Stimulated activated CD4-positive, alpha-beta T cell treated with anti-CD3 and anti-CD28 coated beads, Interleukin-4, amount 100 ng/mL, for 1 hour (primary cell): ENCODE results near the gene SLCO1B1.
"Not testable (repeated sequence)": the region's sequence is repeated elsewhere in the genome, so short reads cannot be mapped to it uniquely, and the experiment has no call there.

Experiments used
- DNase-seq: peaks from one replicate; pipeline ENCODE4 v3.0.0-alpha.2; 2020

SLCO1B1 gene, protein sequence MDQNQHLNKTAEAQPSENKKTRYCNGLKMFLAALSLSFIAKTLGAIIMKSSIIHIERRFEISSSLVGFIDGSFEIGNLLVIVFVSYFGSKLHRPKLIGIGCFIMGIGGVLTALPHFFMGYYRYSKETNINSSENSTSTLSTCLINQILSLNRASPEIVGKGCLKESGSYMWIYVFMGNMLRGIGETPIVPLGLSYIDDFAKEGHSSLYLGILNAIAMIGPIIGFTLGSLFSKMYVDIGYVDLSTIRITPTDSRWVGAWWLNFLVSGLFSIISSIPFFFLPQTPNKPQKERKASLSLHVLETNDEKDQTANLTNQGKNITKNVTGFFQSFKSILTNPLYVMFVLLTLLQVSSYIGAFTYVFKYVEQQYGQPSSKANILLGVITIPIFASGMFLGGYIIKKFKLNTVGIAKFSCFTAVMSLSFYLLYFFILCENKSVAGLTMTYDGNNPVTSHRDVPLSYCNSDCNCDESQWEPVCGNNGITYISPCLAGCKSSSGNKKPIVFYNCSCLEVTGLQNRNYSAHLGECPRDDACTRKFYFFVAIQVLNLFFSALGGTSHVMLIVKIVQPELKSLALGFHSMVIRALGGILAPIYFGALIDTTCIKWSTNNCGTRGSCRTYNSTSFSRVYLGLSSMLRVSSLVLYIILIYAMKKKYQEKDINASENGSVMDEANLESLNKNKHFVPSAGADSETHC

GRCh38 chr12:21130998-21131397 lies at the start of gene SLCO1B1:
Gene SLCO1B1, plus strand, starts transcription at chr12:21131194. Its CDS starts 10,381 bp downstream, at chr12:21141575.
- DNase-seq, result no peak

DNA sequence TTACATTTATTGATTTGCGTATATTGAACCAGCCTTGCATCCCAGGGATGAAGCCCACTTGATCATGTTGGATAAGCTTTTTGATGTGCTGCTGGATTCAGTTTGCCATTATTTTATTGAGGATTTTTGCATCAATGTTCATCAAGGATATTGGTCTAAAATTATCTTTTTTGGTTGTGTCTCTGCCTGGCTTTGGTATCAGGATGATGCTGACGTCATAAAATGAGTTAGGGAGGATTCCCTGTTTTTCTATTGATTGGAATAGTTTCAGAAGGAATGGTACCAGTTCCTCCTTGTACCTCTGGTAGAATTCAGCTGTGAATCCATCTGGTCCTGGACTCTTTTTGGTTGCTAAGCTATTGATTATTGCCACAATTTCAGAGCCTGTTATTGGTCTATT lies 46.2 kb upstream of the SLCO1B1 start:
- DNase-seq, result not testable (repeated sequence)

DNA sequence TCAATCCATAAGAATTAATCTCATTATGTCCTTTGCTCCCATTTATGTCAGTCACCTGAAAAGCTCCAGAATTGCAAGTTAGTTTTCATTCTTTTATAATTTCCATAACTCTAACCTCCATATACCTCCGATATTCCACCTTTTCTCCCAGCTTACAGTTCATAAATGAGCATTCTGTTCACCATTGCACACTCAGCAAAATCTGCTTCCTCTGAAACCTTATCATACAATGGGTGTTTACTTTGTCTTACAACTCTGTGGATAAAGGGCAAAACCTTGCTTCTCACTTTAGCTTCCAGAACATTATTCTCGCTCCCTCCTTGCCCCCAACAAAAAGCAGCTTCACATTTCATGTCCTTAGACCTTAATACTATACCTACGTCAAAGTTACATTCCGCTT lies 19.3 kb upstream of the SLCO1B1 start:
- DNase-seq, result no peak

DNA sequence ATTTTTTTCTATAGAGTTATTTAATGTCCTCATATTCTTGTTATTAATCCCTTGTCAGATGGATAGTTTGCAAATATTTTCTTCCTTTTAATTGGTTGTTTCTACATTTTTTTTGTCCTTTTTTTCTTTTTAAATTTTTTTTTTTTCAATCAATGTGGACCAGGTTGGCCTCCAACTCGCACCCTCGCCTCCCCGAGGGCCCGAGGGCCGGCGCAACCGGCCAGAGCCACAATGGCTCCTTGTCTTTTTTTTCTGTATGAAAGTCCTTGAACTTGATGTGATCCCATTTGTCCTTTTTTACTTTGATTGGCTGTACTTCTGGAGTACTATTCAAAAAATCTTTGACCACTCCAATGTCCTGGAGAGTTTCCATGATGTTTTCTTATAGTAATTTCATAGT lies 17.7 kb upstream of the SLCO1B1 start:
- no peak for DNase-seq

DNA sequence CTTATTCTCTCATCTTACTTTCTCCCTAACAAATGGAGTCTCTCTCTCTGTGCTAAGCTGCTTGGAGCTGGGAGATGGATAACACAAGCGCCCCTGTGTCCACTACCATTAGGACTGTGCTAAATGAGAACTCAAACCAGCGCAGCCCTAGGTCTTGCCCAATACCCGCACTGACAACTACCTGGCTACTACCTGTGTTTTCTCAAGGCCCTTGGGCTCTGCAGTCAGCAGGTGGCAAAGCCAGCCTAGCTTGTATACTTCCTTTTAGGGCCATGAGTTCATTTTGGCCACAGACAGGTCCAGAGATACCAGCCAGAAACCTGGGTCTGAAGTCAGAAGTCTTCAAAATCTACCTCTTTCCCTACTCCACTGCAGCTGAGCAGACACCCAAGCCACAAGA lies 13.0 kb upstream of the SLCO1B1 start:
- DNase-seq, result no peak

- DNase-seq, result no peak
These were observed 12.2 kb upstream of the SLCO1B1 start for GRCh38 chr12:21118760-21119159.

GRCh38 chr12:21129351-21129750 lies 1.6 kb upstream of the SLCO1B1 start:
- no peak for DNase-seq

- DNase-seq, result no peak
These were observed 1.1 kb upstream of the SLCO1B1 start for GRCh38 chr12:21129906-21130305.

DNA sequence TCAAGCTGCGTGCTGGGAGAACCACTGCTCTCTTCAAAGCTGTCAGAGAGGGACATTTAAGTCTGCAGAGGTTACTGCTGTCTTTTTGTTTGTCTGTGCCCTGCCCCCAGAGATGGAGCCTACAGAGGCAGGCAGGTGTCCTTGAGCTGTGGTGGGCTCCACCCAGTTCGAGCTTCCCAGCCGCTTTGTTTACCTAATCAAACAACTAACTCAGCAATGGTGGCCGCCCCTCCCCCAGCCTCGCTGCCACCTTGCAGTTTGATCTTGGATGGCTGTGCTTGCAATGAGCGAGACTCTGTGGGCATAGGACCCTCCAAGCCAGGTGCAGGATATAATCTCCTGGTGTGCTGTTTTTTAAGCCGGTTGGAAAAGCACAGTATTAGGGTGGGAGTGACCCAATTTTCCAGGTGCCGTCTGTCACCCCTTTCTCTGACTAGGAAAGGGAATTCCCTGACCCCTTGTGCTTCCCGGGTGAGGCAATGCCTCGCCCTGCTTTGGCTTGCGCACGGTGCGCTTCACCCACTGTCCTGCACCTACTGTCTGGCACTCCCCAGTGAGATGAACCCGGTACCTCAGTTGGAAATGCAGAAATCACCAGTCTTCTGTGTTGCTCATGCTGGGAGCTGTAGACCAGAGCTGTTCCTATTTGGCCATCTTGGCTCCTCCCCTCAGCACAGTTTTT lies 6.5 kb downstream of the SLCO1B1 start:
- DNase-seq, result not testable (repeated sequence)

- no peak for DNase-seq
These were observed 7.0 kb downstream of the SLCO1B1 start for GRCh38 chr12:21138016-21138415.

DNA sequence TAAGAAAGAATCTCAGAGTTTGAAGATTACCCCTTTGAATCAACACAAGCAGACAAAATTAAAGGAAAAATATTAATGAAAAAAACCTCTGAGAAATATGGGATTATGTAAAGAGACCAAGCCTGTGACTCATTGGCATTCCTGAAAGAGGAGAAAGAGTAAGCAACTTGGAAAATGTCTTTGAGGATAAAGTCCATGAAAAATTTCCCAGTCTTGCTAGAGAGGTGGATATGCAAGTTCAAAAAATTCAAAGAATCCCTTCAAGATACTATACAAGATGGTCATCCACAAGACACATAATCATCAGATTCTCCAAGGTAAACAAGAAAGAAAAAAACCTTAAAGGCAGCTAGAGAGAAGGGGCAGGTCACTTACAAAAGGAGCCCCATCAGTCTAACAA lies 13.3 kb downstream of the SLCO1B1 start:
- DNase-seq, result no peak

- DNase-seq, result not testable (repeated sequence)
These were observed 18.9 kb downstream of the SLCO1B1 start for GRCh38 chr12:21149861-21150260.

- DNase-seq, result no peak
These were observed 20.2 kb downstream of the SLCO1B1 start for GRCh38 chr12:21151184-21151583.

- DNase-seq, result no peak
These were observed 24.7 kb downstream of the SLCO1B1 start for GRCh38 chr12:21155522-21156351.

- no peak for DNase-seq
These were observed 34.1 kb downstream of the SLCO1B1 start for GRCh38 chr12:21165048-21165447.

- no peak for DNase-seq
These were observed 39.0 kb downstream of the SLCO1B1 start for GRCh38 chr12:21169878-21170472.

GRCh38 chr12:21172079-21172478 lies 41.1 kb downstream of the SLCO1B1 start:
- no peak for DNase-seq

- DNase-seq, result no peak
These were observed 52.8 kb downstream of the SLCO1B1 start for GRCh38 chr12:21183721-21184275.

DNA sequence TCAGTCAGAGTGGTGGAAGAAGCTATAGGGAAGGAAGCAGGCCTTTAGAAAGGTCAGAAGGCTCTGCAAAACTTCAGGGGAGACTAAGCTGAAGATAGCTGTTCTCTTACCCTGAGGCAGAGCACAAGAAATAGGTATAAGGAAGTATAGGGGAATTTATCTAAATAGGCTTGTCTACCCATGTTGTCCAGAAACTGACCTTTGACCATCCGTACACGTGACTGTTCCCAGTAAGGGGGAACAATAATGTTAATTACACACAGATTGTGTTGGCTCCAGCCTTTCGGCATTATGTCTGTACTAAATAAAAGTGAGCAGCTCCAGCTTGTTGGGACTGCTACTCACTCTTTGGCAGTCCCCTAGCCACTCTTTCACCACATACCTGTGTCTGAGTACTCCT lies 59.0 kb downstream of the SLCO1B1 start:
- no peak for DNase-seq

DNA sequence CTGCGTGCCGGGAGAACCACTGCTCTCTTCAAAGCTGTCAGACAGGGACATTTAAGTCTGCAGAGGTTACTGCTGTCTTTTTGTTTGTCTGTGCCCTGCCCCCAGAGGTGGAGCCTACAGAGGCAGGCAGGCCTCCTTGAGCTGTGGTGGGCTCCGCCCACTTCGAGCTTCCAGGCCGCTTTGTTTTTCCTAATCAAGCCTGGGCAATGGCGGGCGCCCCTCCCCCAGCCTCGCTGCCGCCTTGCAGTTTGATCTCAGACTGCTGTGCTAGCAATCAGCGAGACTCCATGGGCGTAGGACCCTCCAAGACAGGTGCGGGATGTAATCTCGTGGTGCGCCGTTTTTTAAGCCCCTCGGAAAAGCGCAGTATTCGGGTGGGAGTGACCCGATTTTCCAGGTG lies 83.4 kb downstream of the SLCO1B1 start:
- DNase-seq, result not testable (repeated sequence)

DNA sequence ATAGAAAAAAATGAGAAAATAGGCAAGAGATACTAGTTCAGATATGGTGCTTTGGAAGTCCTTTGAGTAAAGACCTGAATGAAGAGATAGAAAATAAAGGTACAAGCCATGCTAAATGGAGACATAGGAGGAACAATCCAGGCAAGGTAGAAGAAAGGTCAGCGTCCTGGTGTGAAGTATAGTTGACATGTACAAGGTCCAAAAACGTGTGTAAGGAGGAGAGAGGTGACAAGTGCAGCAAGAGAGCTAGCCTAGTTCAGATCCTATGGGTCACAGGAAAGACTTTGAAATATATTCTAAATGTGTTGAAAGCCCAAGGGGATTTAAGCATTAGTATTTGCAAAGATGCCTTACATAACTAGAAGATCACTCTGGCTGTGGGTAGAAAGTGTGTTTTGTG lies 88.2 kb downstream of the SLCO1B1 start:
- DNase-seq, result no peak

DNA sequence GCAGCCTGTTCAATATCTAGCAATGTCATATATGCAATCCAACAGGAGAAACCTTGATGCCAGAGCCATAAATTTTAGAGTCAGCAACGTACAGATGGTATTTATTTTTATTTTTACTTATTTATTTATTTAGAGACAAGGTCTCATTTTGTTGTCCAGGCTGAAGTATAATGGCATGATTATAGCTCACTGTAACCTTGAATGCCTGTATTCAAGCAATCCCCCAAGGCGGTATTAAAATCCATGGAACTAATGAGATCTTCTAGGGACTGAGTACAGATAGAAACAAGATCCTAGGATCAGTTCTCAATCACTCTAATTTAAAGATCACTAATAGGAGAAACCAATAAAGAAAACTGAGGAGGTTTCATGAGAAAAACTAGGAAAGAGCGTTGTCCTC lies 89.3 kb downstream of the SLCO1B1 start:
- no peak for DNase-seq
